ENCODE data around the gene YJEFN3.

YJEFN3 gene, protein sequence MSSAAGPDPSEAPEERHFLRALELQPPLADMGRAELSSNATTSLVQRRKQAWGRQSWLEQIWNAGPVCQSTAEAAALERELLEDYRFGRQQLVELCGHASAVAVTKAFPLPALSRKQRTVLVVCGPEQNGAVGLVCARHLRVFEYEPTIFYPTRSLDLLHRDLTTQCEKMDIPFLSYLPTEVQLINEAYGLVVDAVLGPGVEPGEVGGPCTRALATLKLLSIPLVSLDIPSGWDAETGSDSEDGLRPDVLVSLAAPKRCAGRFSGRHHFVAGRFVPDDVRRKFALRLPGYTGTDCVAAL

DNA sequence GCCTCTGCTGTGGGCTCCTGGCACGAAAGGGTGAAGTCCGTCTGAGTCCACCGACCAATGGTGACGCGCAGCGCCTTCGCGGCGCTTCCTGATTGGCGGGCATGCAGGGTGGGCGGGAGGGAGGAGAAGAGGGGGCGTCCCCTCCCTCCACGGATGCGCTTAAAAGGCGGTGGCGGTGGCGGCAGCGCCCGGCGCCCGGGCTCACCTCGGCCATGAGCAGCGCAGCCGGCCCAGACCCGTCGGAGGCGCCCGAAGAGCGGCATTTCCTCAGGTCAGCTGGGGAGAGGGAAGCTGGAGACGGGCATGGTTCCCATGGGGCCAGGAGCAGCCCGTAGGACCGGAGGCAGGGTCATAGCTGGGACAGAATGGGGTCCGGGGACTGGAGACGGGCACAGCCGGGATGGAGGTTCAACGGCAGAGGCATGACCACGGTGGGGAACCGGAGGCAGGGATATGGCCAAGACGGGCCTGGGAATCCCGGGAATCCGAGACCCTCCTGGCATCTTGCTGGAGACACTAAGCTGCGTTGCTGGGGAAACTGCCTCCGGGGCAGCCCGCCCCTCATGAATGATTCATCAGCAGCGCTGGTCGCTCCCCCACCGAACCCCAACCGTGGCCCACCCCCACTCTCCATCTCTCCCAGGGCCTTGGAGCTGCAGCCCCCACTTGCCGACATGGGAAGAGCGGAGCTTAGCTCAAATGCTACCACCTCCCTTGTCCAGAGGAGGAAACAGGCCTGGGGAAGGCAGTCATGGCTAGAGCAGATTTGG, at the start of gene YJEFN3:
Gene YJEFN3 (plus strand): TSS at position 191 of the 770 bp plus-strand sequence. CDS start 22 bp downstream, at position 213.
- no peak for DNase-seq (ENCODE audit: low read depth)

DNA sequence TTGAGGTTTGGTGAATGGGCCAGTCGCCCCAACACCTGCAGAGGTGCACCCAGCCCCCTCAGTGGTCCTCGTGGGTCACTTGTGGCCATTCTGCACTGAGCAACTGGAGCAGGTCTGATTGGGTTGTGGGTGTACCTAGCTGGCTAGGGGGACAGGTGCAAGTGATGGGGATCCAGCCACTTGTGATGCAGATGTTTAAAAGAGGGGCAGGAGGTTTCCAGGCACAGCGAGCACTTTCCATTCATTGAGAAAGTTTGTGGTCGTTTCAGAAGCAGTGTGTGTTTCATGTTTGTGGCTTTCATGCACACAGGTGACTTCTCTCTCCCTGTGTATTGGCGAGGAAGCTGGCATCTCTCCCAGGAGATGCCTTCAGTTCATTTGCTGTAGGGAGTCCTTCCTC, 48.0 kb upstream of the YJEFN3 start:
- DNase-seq (ENCODE audit: low read depth): no peak

DNA sequence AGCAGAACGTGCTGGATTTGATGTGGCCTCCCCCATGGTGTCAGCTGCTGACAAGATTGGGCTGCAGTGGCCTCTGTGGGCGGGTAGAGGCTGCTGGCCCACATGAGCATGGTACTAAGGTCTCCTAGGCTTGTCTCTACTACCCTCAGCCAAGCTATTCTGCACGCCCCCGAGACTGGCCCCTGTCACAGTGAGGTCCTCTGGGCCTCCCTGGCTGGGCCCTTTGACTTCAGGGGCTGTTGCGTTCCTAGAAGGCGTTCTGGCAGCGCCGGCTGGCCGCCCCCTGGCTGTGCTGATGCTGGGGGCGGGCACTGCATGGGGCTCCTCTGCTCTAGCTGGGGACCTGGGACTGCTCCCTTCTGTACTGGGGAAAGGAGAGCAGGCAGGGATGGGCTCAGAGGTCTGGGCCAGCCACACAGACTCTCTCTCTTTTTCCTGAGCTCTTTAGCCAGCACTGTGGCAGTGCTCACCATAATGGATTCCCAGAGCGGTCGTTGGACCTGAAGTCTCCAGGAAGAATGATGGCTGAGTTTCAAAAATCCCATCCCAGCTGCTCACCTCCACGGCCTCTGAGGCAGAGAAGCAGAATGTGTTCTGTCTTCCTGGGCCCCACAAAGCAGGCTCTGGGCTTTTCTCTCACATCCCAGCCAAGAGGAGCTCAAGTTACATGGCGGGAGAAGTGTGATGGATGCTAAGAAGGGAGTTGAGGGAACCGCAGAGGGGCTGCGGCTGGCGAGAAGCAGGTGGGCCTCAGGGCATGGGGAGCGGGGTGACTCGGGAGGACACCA, 45.7 kb upstream of the YJEFN3 start:
- no peak for DNase-seq (ENCODE audit: low read depth)

DNA sequence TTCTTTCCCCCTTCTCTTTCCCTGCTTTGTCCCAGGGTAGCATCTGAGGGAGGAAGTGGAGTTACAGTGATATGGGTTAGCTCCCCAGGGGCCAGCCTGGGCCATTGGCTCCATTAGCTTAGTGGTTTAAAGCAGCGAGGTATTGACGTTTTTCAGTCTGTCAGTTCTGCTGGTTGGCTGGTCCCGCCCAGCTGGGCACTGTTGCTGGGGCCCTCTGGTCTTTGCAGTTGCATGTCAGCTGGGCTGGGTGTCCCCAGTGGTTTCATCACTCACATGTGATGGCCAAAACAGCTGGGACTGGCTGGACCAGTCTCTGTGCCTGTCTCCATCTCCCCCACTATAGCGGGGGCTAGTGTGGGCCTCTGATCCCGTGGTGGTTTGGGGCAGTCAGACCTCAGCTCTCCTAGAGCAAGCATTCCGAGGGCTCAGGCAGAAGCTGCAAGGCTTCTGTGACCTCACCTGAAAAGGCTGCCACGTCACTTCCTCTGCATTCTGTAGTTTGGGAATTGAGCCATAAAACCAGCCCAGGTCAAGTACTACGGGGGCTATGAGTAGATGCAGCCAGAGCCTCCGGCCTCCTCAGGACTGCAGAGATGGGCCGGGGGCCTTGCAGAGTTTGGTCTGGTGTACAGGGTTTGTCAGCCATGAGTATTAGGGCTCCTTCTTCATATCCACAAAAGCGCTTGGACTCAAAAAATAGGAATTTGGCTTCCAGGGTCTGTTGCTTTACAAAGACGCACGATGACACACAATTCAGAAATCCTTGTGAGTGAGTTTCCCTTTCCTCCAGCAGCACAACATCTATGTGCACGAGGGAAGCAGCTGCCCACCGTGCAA, 43.3 kb upstream of the YJEFN3 start:
- DNase-seq (ENCODE audit: low read depth): no peak

DNA sequence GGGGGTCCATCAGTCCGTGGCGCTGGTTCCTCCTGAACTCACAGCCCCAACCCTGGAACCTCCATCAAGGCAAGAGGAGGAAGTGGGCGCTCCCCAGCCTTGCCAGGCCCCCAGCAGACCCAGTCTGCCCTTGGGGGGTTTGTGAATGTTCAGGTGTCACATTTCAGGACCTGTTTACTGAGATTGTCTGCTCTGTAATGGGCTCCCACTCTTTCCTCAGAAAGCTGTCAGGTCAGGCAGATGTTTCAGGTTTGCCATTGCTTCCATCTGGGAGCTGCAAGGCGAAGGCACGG, 42.8 kb upstream of the YJEFN3 start:
- DNase-seq (ENCODE audit: low read depth): no peak

DNA sequence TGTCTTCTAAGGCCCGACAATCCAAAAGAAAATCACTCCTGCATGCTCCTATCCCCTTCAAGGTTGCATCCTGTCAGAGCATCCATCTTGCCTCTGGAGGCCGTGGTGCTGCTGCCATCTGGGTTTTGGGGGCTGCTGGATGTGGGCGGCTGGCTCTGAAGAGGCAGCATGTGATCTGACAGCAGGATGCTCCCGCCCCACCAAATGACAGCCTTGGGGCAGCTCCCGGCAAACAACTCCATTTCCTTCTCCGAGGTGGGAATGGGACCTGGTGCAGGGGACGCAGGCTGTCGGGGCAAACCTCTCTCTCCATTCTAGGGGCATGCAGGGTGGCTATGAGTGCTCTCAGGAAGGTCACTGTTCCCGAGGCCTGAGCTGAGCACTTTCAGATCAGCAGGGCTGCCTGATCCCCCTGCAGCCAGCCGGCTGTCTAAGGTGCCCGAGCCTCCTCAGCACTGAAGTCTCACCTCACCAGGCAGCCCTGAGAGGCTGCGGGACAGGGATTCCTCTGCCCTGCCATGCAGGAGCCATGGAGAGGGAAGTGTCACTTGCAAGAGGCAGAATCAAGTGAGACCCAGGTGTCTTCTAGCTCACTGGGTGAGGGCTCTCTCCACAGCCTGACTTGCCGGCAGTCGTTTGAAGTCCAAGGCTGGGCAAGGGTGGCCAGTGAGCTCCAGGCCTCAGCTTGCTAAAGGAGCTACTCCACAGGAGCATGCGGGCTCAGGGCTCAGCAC, 42.2 kb upstream of the YJEFN3 start:
- no peak for DNase-seq (ENCODE audit: low read depth)

DNA sequence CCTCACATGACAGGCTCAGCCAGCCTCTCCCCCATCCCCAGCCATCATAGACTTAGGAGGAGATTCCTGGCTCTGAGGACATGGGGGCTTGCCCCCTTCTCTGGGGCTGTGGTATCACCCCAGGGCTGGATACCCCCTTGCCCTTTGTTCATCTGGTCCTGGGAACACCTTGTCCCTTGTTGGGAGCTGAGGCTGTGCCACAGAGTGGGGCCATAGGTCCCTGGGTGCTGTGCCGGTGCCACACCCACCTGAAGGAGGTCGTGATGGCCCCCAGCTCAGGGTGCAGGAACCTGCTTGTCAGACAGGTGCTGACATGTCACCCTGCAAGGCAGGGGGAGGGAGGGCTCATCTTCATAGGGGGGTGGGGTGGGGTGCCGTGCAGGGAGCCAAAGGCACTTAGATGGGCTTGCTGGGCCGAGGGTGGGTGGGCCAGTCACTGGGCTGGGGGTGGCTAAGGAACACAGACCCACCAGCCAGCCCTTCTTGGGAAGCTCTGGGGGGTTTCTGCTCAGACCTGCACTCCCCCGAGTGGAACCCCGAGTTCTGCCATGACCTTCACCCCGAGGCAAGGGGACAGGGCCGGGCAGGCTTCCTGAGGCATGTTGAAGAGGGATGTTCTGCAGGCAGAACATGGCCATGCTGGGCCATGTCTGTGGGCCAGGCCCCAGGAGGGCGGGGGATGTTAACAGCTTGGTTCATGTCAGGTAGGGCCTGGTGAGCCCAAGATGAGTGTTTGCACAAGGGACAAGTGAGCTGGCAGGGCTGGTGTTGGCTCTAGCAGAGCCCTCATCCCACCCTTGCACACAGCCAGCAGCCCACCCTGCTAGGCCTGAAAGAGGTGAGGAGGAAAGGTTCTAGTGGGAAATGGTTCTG, 41.4 kb upstream of the YJEFN3 start:
- DNase-seq (ENCODE audit: low read depth): no peak

DNA sequence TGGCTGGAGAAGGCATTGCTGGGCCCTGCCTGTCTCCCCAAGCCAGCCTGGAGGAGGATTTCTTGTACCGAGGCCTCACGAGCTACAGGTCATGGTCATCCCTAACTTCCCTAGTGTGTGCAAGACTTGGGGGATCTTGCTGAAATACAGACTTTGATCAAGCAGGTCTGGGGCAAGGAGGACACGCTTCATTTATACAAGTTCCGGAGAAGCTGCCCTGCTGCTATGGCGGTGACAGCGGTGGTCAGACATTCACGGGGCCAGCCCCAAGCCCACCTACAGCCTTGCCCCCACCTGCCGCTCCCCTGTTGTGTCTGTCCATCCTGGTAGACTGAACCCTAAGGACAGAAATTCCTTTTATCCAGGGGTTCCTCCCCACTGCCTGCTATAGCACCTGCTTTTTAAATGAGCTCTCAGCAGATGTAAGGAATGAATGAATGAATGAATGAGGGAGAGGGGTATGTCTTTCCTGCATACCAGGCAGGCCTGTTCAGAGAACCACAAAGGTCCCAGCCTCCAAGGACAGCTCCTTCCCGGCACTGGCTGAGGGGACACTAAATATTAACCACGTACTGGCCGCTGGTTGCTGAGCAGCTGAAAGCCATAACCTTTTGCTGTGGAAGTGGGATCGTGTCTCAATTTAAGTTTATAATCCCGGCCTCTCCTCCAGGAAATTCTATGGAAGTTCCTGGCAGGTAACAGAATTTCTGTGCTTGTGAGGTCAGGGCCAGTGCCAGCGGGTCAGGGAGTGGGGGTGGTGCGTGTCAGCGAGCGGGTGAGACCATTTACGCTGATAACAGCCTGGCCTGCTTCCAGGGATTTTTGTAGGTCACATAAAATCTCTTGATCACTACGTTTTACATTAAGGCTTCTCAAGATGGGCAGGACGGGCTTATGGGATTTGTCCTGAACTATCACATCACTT, 40.5 kb upstream of the YJEFN3 start:
- DNase-seq (ENCODE audit: low read depth): no peak

DNA sequence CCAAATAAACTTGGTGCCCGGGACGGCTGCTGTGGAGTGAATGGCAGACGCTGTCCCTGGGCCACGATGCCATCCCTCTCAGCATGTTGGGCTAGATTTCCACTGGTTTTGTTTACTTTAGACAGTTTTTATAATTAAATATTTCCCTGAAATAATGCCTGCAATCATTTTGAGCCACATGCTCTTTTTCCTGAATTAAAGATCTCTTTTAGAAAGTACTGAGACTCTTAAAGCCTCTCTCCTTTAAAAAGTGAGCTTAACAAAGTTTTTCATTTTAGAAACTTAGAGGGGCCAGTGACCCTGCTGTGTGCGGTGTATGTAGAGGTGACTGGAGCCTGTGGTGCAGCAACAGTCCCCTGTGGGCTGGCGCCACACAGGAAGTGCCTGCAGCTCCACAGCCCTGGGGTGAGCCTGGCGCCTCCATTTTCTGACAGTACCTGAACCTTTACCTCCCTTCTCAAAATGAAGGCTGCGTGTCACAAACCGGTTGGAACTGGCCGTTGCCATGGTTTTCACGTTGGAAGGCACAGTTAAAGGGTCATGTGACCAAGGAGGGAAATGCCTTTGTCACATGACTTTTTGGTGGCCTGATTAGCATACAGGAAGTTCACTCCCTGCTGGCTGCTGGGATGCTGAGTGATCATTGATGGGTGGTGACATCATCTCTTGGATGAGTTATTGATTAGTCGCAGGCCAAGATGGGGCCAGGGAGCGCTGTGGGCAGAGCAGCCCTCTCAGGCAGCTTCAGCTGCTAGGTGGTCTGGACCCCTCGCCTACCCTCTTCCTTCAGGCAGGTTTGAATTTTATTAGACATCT, 39.6 kb upstream of the YJEFN3 start:
- peak; percentile 94 for DNase-seq (ENCODE audit: low read depth)

DNA sequence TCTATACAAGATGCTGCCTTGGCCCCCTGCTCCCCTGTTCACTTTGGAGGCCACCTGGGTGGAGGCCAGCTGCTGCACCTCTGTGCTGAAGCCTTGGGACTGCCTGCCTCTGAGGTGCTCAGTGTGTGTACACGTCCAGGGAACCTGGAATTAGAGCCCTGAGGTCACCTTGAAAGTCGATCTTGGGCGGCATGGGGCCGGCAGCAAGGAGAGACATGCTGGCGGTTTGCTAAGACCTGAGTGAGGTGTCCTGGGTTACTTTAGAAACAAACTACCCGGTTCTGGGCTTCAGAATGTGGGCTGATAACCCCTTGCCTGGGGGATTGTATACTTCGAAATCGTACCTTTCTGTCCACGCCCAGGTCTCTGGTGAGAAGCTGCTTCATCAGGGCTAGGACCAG, 38.9 kb upstream of the YJEFN3 start:
- no peak for DNase-seq (ENCODE audit: low read depth)

DNA sequence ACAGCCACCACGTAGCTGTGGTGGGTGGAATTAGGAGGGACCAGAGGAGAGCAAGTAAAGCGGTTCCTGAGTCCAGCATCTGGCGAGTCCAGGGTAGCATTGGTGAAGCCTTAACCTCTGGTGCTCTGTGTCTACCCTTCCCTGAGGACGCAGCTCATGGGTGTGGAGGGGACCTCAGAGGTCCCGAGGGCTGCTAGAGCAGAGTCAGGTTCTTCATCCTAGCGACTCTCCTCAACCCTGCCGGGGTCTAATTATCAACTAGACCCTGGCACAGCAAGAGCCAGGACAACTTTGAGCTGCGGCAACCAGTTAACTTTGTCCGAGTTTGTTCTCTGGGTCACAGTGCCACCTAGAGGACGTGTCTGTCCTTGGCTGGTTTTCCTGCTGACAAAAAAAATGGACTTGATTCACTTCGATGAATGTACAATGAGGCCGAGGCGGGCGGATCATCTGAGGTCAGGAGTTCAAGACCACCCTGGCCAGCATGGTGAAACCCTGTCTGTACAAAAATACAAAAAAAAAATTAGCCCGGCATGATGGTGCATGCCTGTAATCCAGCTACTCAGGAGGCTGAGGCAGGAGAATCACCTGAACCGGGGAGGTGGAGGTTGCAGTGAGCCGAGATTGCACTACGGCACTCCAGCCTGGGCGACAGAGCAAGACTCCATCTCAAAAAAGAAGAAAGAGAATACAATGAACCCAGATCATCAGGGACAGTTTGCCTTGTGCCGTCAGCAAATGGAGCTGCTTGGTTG, 38.3 kb upstream of the YJEFN3 start:
- DNase-seq (ENCODE audit: low read depth): peak; percentile 68

DNA sequence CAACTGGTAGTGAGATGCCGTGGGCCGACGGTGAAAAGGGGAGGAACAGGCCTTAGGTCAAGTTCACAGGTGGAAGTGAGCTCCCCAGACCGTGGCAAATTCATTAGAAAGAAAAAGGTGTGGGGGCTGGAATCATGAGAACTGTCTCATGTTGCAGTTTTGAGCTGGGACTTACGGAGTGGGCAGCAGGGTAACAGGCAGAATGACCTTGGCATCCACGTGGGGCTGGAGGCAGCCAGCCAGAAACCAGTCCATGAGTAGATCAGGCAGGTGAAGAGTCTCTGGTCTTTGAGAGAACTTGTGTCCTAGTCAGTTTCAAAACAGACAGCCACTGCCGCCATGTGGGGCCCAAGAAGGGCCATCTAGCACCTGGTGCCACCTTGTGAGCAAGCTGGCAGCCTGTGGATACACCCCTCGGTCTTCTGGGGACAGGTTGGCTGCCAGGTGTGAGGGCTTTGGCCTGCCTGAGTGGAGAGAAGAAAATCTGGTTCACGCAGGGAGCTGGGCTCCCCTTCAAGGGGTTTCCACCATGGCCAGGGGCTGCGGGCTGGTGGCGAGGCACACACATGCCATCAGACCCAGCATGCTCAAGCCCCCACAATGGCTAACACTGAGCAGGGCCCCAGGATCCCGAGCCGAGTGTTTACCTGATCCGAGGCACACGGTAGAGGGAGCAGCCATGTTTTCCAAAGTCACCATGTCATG, 37.2 kb upstream of the YJEFN3 start:
- no peak for DNase-seq (ENCODE audit: low read depth)

DNA sequence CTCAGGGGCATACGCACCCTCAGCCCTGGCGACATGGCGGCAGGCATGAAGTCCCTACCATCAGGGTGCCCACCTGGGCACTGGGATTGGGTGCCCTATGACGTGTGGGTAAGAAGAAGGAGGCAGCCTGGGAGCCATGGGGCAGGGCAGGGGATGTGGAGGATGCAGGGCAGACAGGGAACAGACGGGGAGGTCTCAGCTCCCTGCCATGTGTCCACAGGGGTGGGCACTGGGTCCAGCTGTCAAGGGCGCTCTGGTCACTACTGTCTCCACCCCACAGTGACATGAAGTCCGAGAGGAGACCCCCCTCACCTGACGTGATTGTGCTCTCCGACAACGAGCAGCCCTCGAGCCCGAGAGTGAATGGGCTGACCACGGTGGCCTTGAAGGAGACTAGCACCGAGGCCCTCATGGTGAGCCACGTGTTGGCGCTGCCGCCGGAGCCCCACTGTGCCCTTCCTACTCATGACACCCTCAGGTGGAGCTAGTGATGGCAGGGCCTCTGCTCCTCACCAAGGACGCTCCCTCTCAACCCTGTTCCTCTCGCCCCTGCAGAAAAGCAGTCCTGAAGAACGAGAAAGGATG, 36.6 kb upstream of the YJEFN3 start:
- DNase-seq (ENCODE audit: low read depth): no peak

DNA sequence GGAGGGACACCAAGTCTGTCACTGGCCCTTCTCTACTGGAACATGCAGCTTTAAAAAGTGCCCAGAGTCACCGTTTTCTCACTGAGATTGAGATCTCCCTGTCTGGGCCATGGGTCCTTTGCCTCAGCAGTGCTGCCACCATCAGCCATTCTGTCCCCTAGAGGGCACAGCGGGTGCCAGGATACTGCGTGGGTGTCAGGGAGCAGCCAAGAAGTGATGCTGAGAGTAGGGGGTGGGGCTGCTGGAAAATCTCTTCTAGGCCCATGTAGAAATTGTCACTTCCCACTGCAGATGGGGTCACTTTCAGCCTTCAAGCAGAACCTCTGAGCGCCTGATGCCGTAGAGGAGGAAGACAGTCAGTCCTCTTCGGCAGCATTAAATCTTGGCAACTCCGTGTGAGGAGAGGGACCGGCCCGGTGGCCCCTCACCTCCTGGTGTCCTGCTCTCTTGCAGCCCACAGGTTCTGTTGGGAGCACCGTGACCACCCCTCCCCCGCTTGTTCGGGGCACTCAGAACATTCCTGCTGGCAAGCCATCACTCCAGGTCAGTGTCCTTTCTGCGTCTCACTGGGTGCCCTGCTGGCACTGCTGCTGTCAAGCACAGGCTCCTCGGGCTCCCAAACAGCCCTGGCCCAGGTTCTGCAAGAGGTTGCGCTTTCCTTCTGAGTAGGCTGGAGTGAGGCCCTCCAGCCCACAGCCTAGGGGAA, 34.7 kb upstream of the YJEFN3 start:
- DNase-seq (ENCODE audit: low read depth): no peak

DNA sequence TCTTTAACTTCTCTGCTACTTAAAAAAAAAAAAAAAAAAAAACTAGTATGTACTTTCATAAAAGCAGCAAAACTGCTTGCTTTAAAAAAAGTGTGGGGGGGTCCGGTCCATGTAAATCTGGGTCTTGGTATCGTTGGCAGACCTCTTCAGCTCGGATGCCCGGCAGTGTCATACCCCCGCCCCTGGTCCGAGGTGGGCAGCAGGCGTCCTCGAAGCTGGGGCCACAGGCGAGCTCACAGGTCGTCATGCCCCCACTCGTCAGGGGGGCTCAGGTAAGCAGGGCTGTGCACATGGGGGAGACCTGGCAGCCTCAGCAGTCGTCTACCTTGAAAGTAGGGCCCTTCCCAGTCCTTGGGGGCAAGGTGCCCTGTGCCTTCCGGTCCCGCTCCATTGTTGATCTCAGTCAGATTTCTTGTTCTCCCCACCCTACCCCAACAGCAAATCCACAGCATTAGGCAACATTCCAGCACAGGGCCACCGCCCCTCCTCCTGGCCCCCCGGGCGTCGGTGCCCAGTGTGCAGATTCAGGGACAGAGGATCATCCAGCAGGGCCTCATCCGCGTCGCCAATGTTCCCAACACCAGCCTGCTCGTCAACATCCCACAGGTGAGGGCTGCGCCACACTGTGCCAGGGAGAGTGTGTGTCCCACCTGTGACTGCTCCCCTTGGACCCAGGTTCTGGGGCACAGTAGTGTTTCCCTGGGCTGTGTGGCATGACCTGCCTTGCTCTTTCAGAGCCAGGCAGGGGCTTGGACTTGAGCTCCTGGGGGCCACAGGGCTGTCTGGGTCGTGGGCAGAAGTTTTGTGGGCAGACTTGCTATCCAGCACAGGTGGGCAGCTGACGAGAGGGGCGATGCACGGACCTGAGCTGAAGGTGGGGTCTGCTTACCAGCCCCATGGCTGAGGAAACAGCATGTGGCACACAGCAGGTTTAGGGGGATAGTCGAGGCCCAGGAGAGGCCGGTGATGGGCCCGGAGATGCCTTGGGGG, 32.8 kb upstream of the YJEFN3 start:
- no peak for DNase-seq (ENCODE audit: low read depth)
